Thoracic aorta (tissue), 2 donors: ENCODE measurements around the gene MYO9A. TPM values are rescaled to one million over a fixed set of nuclear protein-coding genes. Genes with fewer than 3 reads are reported as not detected.

Experiments
- ATAC-seq: fragments of 150-250 bp; one replicate; pipeline ENCODE4 v1.8.0; 2017; ENCODE audit warnings: low read depth; ENCODE audit not compliant: insufficient number of reproducible peaks, low FRiP score
- DNase-seq: peaks from one replicate; pipeline ENCODE4 v3.0.0-alpha.2; 2020; ENCODE audit warnings: low spot score
- H3K27ac ChIP-seq, 2 donors: fragments of 200-600 bp; sonication (generic); 1 replicate in 1 of 2; 2 replicates in 1 of 2; pipeline ENCODE4 v1.5.1; 2016; ENCODE audit warnings: mild to moderate bottlenecking in 2 of 2, moderate library complexity in 2 of 2
- H3K27me3 ChIP-seq: fragments of 200-600 bp; sonication (generic); replicated peaks from 2 replicates; pipeline ENCODE4 v1.6.0; 2016; ENCODE audit warnings: mild to moderate bottlenecking; ENCODE audit not compliant: insufficient read depth
- H3K36me3 ChIP-seq: fragments of 200-600 bp; sonication (generic); one replicate; pipeline ENCODE4 v1.5.1; 2016
- H3K4me1 ChIP-seq, 2 donors: fragments of 200-600 bp; sonication (generic); 1 replicate in 1 of 2; 2 replicates in 1 of 2; pipeline versions ENCODE4 v1.5.1 to v1.6.0; 2016; ENCODE audit warnings: low read depth in 2 of 2, mild to moderate bottlenecking in 1 of 2; ENCODE audit not compliant: control insufficient read depth in 1 of 2
- H3K4me3 ChIP-seq: fragments of 200-600 bp; sonication (generic); 2 replicates; pipeline ENCODE4 v1.5.1; 2016; ENCODE audit warnings: mild to moderate bottlenecking
- H3K9me3 ChIP-seq: fragments of 200-600 bp; sonication (generic); 2 replicates; pipeline ENCODE4 v1.5.1; 2016
- CTCF ChIP-seq: fragments of 200-600 bp; sonication (generic); IDR thresholded peaks from one replicate; pipeline ENCODE4 v1.5.1; 2019; ENCODE audit warnings: antibody characterized with exemption
- total RNA-seq, 2 donors: library from RNA; depleted of rRNA; stranded (reverse); fragments of >200 nt; gene quantifications; one replicate each; pipeline versions ENCODE4 v1.1.0 to v1.2.3, GENCODE V29; 2016

Gene MYO9A
- total RNA-seq, 2 donors from 2014 or later = 48.2 to 57.4 TPM

- Histone ChIP-seq H3K27me3 (no peaks in the 10 kb centered on the region), H3K9me3 (no peaks in the 10 kb centered on the region), H3K4me3 (no peak overlapping the region), H3K36me3 (no peaks in the 10 kb centered on the region), H3K27ac (no peak overlapping the region), H3K4me1 (peaks cover 0 to 10% of the 10 kb centered on the region in 2 donors)
- DNase-seq (no peak), ATAC-seq (no peak)
- TF ChIP-seq CTCF = no peak
Measured at GRCh38 chr15:72099155-72099554, 18.8 kb downstream of the MYO9A start.

DNA sequence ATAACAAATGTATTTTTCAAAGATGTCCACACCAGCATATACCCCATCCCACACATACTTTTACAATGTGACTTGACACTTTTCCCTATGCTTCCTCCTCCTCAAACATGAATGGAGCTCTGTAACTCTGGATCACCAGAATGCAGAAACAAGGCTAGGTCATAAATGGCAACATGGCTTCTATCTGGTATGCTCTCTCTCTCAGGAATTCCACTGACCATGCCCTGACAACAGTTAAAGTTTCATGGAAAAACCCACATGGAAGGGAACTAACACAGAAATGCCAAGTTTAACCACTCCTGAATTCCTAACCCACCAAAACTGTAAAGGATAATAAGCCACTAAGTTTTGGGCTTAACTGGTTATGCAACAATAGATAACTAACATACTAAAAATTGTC is 19.9 kb downstream of the MYO9A start:
- H3K4me1 ChIP-seq = peaks cover 0 to 3% of the 10 kb centered on the region in 2 donors
- H3K27ac ChIP-seq = no peak overlapping the region
- DNase-seq (no peak), ATAC-seq (no peak)
- H3K9me3 ChIP-seq = no peaks in the 10 kb centered on the region
- H3K4me3 ChIP-seq = no peak overlapping the region
- no peaks in the 10 kb centered on the region for H3K27me3 ChIP-seq
- no peaks in the 10 kb centered on the region for H3K36me3 ChIP-seq
- no peak for TF ChIP-seq CTCF

DNA sequence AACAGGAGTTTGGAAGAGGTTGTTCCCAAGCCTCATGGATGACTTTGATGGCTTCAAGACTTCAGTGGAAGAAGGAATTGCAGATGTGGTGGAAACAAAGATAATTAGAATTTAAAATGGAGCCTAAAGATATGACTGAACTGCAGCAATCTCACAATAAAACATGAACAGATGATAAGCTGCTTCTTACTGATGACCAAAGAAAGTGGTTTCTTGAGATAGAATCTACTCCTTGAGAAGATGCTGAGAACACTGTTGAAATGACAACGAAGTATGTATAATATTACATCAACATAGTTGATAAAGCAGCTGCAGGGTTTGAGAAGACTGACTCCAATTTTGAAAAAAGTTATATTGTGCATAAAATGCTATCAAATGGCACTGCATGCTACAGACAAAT is 21.2 kb downstream of the MYO9A start:
- no peak for TF ChIP-seq CTCF
- H3K9me3 ChIP-seq = no peaks in the 10 kb centered on the region
- no peaks in the 10 kb centered on the region for H3K27me3 ChIP-seq
- H3K4me1 ChIP-seq = peaks cover 0 to 4% of the 10 kb centered on the region in 2 donors
- ATAC-seq = no peak
- no peak for DNase-seq
- H3K27ac ChIP-seq = no peak overlapping the region
- H3K4me3 ChIP-seq = no peak overlapping the region
- no peaks in the 10 kb centered on the region for H3K36me3 ChIP-seq

GRCh38 chr15:72092691-72093090 is 25.3 kb downstream of the MYO9A start:
- Histone ChIP-seq H3K36me3 (no peaks in the 10 kb centered on the region), H3K27ac (no peak overlapping the region)
- no peak for TF ChIP-seq CTCF

DNA sequence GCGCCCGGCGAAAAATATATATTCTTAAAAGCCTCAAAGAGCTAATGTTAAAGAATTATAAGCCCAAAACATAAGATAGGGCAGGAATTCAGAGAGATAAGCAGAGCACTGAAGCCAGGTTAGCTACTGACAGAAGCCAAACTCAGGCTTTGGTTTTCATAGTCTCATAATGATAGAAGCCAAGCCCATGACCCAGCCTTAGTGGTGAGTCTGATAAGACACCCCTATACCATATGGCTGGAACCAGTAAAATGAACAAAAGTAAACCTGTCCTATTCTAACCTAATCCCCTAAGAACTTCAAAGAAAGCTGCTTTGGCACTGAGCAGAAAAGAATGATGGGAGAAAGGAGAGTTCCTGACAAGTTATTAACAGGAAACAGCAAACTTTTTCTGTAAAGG is 25.9 kb downstream of the MYO9A start:
- ATAC-seq (no peak), DNase-seq (no peak)
- Histone ChIP-seq H3K36me3 (no peaks in the 10 kb centered on the region), H3K4me3 (no peak overlapping the region), H3K27ac (no peak overlapping the region), H3K27me3 (no peaks in the 10 kb centered on the region), H3K4me1 (peaks cover 0 to 4% of the 10 kb centered on the region in 2 donors), H3K9me3 (no peaks in the 10 kb centered on the region)
- TF ChIP-seq CTCF = no peak

More at GRCh38 chr15:72092691-72093090, 25.3 kb downstream of the MYO9A start:
- no peak overlapping the region for H3K4me3 ChIP-seq
- DNase-seq = no peak
- H3K9me3 ChIP-seq = no peaks in the 10 kb centered on the region
- peaks cover 0 to 4% of the 10 kb centered on the region in 2 donors for H3K4me1 ChIP-seq
- ATAC-seq = no peak
- H3K27me3 ChIP-seq = no peaks in the 10 kb centered on the region
